HG02885 (cell line): ENCODE measurements around the gene ANKRD33.

ENCODE experiments used
- ATAC-seq: cut with Tn5 transposase; IDR thresholded peaks from one replicate; pipeline ENCODE4 v1.9.1; 2021; ENCODE audit warnings: mild to moderate bottlenecking; ENCODE audit not compliant: unreplicated experiment, poor library complexity

The ANKRD33 gene

GRCh38 chr12:51855586-51856428 lies 32.1 kb upstream of the ANKRD33 start:
- ATAC-seq = no peak

- no peak for ATAC-seq
Measured at GRCh38 chr12:51860986-51861385, 26.9 kb upstream of the ANKRD33 start.

- no peak for ATAC-seq
Measured at GRCh38 chr12:51862947-51863346, 25.0 kb upstream of the ANKRD33 start.

GRCh38 chr12:51863363-51863932 lies 24.5 kb upstream of the ANKRD33 start:
- ATAC-seq = no peak

- no peak for ATAC-seq
Measured at GRCh38 chr12:51863933-51864832, 23.7 kb upstream of the ANKRD33 start.

GRCh38 chr12:51864833-51865670 lies 22.9 kb upstream of the ANKRD33 start:
- no peak for ATAC-seq

GRCh38 chr12:51865757-51866270 lies 22.1 kb upstream of the ANKRD33 start:
- no peak for ATAC-seq

- no peak for ATAC-seq
Measured at GRCh38 chr12:51866324-51866723, 21.6 kb upstream of the ANKRD33 start.

GRCh38 chr12:51866762-51867161 lies 21.1 kb upstream of the ANKRD33 start:
- ATAC-seq = no peak

GRCh38 chr12:51867371-51867770 lies 20.5 kb upstream of the ANKRD33 start:
- ATAC-seq = no peak

- ATAC-seq = no peak
Measured at GRCh38 chr12:51867796-51868428, 20.0 kb upstream of the ANKRD33 start.

- ATAC-seq = no peak
Measured at GRCh38 chr12:51868821-51869495, 18.9 kb upstream of the ANKRD33 start.

GRCh38 chr12:51869496-51869865 lies 18.4 kb upstream of the ANKRD33 start:
- no peak for ATAC-seq

GRCh38 chr12:51869931-51870330 lies 18.0 kb upstream of the ANKRD33 start:
- no peak for ATAC-seq

- no peak for ATAC-seq
Measured at GRCh38 chr12:51870504-51870903, 17.4 kb upstream of the ANKRD33 start.

- no peak for ATAC-seq
Measured at GRCh38 chr12:51871126-51871525, 16.8 kb upstream of the ANKRD33 start.

- ATAC-seq = no peak
Measured at GRCh38 chr12:51871918-51872688, 15.8 kb upstream of the ANKRD33 start.

- ATAC-seq = no peak
Measured at GRCh38 chr12:51872689-51872981, 15.3 kb upstream of the ANKRD33 start.
